Vagina (tissue), 2 donors: ENCODE data around the gene MTMR3.

Experiments
- CTCF ChIP-seq, 3 experiments: fragments of 450-650 bp in 2 of 3; fragments of 200-600 bp in 1 of 3; sonication (generic) in 1 of 3; IDR thresholded peaks; one replicate each; pipeline ENCODE4 v1.5.1; 2017 to 2019; ENCODE audit warnings: antibody characterized with exemption in 3 of 3, mild to moderate bottlenecking in 2 of 3, moderate library complexity in 2 of 3
- POLR2A ChIP-seq, 2 donors: fragments of 450-650 bp; IDR thresholded peaks; one replicate each; pipeline ENCODE4 v1.6.1; 2017; ENCODE audit warnings: antibody characterized with exemption in 2 of 2, mild to moderate bottlenecking in 2 of 2, moderate library complexity in 2 of 2
- POLR2AphosphoS5 ChIP-seq, 2 donors: sonication (generic); formaldehyde crosslinking; IDR thresholded peaks; one replicate each; pipeline ENCODE4 v1.9.0; 2017; ENCODE audit warnings: antibody characterized with exemption in 2 of 2, mild to moderate bottlenecking in 2 of 2, low read depth in 1 of 2; ENCODE audit not compliant: insufficient read depth in 1 of 2

GRCh38 chr22:30024231-30024630 is 141.3 kb downstream of the MTMR3 start:
- TF ChIP-seq CTCF (IDR thresholded peaks at IDR 0.05) (no peak), POLR2A (IDR thresholded peaks at IDR 0.05) (no peak), POLR2AphosphoS5 (IDR thresholded peaks at IDR 0.05; ENCODE audit: insufficient read depth in 1 of 2, low read depth in 1 of 2) (no peak)
